Panc1 (cell line): ENCODE data around the gene CGN. TPM values are rescaled to one million over a fixed set of nuclear protein-coding genes. Genes with fewer than 3 reads are reported as not detected.

Experiments used
- ATAC-seq: fragments of 200-7000 bp; cut with Tn5 transposase; 2 replicates; pipeline ENCODE4 v1.9.1; 2020; ENCODE audit warnings: mild to moderate bottlenecking, moderate library complexity
- BruUV-seq: library from RNA; stranded (reverse); fragments of 400-500 nt; replicated peaks from 2 replicates; lab custom pipeline; 2021; lab: Mats Ljungman, UMichigan
- CTCF ChIA-PET: fragments of 300-600 bp; sonication (Branson Sonifier 250); formaldehyde crosslinking; loops from one replicate; lab custom pipeline; 2022; ENCODE audit warnings: antibody characterized with exemption; lab: Charles Lee
- POLR2A ChIA-PET: fragments of 300-600 bp; sonication (Branson Sonifier 250); formaldehyde crosslinking; loops from one replicate; lab custom pipeline; 2022; ENCODE audit warnings: antibody characterized with exemption; lab: Charles Lee
- DNase-seq: peaks from one replicate; pipeline ENCODE4 v3.0.0-alpha.2; 2010; ENCODE audit warnings: low read depth, low spot score
- H3K27ac ChIP-seq: 2 replicates; pipeline ENCODE4 v1.5.1; 2011; ENCODE audit warnings: mild to moderate bottlenecking, low read length, inconsistent platforms
- H3K27me3 ChIP-seq: fragments of 200-500 bp; sonication (Bioruptor generic); 2 replicates; pipeline ENCODE4 v1.6.0; 2014; ENCODE audit warnings: low read length, inconsistent platforms; ENCODE audit not compliant: control insufficient read depth, insufficient read depth
- H3K36me3 ChIP-seq: fragments of 200-500 bp; sonication (Bioruptor generic); 2 replicates; pipeline ENCODE4 v1.5.1; 2014; ENCODE audit warnings: inconsistent platforms, mild to moderate bottlenecking, low read length, moderate library complexity; ENCODE audit not compliant: control insufficient read depth, insufficient read depth
- H3K4me1 ChIP-seq: 2 replicates; pipeline ENCODE4 v1.5.1; 2011; ENCODE audit warnings: inconsistent platforms, mild to moderate bottlenecking, low read length, moderate library complexity; ENCODE audit not compliant: control insufficient read depth, insufficient read depth
- H3K4me3 ChIP-seq, 2 experiments: 2 replicates each; pipeline ENCODE4 v1.5.1; 2011 to 2012; ENCODE audit warnings: low read depth in 2 of 2, low read length in 2 of 2, mild to moderate bottlenecking in 2 of 2, inconsistent platforms in 1 of 2, moderate library complexity in 1 of 2
- H3K9me3 ChIP-seq: fragments of 200-500 bp; sonication (Bioruptor generic); 2 replicates; pipeline ENCODE4 v1.5.1; 2014; ENCODE audit warnings: low read depth, mild to moderate bottlenecking, inconsistent platforms, low read length, moderate library complexity; ENCODE audit not compliant: control insufficient read depth, insufficient read depth
- CTCF ChIP-seq: fragments of 450-650 bp; IDR thresholded peaks from 2 replicates; pipeline ENCODE4 v1.5.1; 2017; ENCODE audit warnings: mild to moderate bottlenecking
- REST ChIP-seq, 2 experiments: IDR thresholded peaks; 2 replicates each; pipeline ENCODE4 v1.6.1; 2011 to 2012; ENCODE audit warnings: low read depth in 2 of 2, control low read depth in 1 of 2, low read length in 1 of 2, mild to moderate bottlenecking in 1 of 2, moderate library complexity in 1 of 2; ENCODE audit not compliant: insufficient read depth in 1 of 2
- in situ Hi-C: cut with HindIII; loops from 2 replicates; pipeline ENCODE4 v1.10.0; 2016; ENCODE audit warnings: low sequenced_read_pairs, low pct_unique_long_range_greater_than_20kb
- intact Hi-C: fragments of 100-400 bp; cut with micrococcal nuclease; formaldehyde crosslinking; loops from one replicate; pipeline ENCODE4 v1.10.0; 2022; ENCODE audit not compliant: unreplicated experiment
- total RNA-seq: library from RNA; stranded (reverse); gene quantifications from one replicate; pipeline ENCODE4 v1.2.1, GENCODE V29; 2021; ENCODE audit not compliant: unreplicated experiment

The CGN gene
- total RNA-seq, 1 experiment from 2014 or later = 10.2 TPM

- ChIA-PET POLR2A (no interaction called here), CTCF (no interaction called here)
- H3K36me3 ChIP-seq = no peaks in the 10 kb centered on the region
- no peak overlapping the region for H3K4me3 ChIP-seq
- no peaks in the 10 kb centered on the region for H3K9me3 ChIP-seq
- H3K27me3 ChIP-seq = no peaks in the 10 kb centered on the region
- ATAC-seq = no peak
- H3K4me1 ChIP-seq = no peaks in the 10 kb centered on the region; the same call in 1 of the 2 replicates
- BruUV-seq = no TSS peak
- in situ Hi-C loops = no loop called here
- DNase-seq = no peak
- H3K27ac ChIP-seq = no peak overlapping the region
- intact Hi-C loops = no loop called here
- TF ChIP-seq REST (IDR thresholded peaks at IDR 0.05; ENCODE audit: insufficient read depth in 1 of 2, low read depth in 2 of 2, low read length in 1 of 2) (no peak), CTCF (no peak; the same call in 1 of the 2 replicates)
These were observed 9.7 kb upstream of the CGN start for GRCh38 chr1:151501474-151501873.

GRCh38 chr1:151502035-151502700 lies 9.0 kb upstream of the CGN start:
- Histone ChIP-seq H3K36me3 (no peaks in the 10 kb centered on the region), H3K4me3 (no peak overlapping the region), H3K27me3 (no peaks in the 10 kb centered on the region), H3K9me3 (no peaks in the 10 kb centered on the region), H3K4me1 (no peaks in the 10 kb centered on the region; the same call in 1 of the 2 replicates), H3K27ac (no peak overlapping the region)
- no TSS peak for BruUV-seq
- ChIA-PET CTCF (no interaction called here), POLR2A (no interaction called here)
- intact Hi-C loops = no loop called here
- ATAC-seq (no peak), DNase-seq (no peak)
- TF ChIP-seq CTCF = no peak
- no peak for TF ChIP-seq REST (IDR thresholded peaks at IDR 0.05; ENCODE audit: insufficient read depth in 1 of 2, low read depth in 2 of 2, low read length in 1 of 2)
- in situ Hi-C loops = no loop called here
